ENCODE data around the gene COL18A1. TPM values are rescaled to one million over a fixed set of nuclear protein-coding genes. Genes with fewer than 3 reads are reported as not detected.

COL18A1 gene
- 100 to 1,000 TPM in 1 of 4 donors, 10 to 100 TPM in 3; 63.5 to 134 (median 84.6) TPM for total RNA-seq
- polyA plus RNA-seq = 52.3 TPM
- long read RNA-seq, donor 1, full-length matches to known transcripts = 77 of 400 reads
- long read RNA-seq, donor 1, partial matches to known transcripts = 267 of 400 reads
- long read RNA-seq, donor 1, other reads (novel, unspliced or antisense) = 56 of 400 reads
- long read RNA-seq, donor 2, full-length matches to known transcripts = 40 of 187 reads
- long read RNA-seq, donor 2, partial matches to known transcripts = 102 of 187 reads
- long read RNA-seq, donor 2, other reads (novel, unspliced or antisense) = 45 of 187 reads
- long read RNA-seq, donor 3, transcript COL18A1-207 (5 exons, 2,515 nt) = major isoform, 9 of 266 reads
- long read RNA-seq, donor 3, partial matches to known transcripts = 240 of 266 reads
- long read RNA-seq, donor 3, other reads (novel, unspliced or antisense) = 17 of 266 reads
- long read RNA-seq, donor 4, full-length matches to known transcripts = 52 of 215 reads
- long read RNA-seq, donor 4, partial matches to known transcripts = 121 of 215 reads
- long read RNA-seq, donor 4, other reads (novel, unspliced or antisense) = 42 of 215 reads

DNA sequence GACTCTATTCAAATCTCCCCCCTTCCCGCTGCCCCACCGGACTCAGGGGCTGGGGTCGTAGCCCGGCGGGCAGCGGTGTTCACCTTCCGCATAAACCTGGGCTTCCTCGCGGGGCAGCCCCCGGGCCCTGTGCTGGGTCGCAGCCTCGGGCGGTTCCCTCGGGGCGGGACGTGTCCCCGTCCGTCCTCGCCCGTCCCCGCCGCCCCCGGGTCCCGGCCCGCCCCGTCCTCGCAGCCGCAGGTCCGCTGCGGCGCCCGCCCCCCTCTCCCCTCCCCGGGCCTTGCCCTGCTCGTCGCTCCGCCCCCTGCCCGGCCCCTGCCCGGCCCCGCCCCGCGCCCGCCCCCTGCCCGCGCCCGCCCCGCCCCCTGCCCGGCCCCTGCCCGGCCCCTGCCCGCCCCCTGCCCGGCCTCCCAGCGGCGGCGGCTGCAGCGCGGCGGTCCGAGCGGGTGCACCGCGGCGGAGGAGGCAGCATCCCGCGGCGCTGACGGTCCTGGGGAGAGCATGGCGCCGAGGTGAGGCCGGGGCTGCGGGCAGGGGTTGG is at the start of gene COL18A1:
Gene COL18A1, plus strand, starts transcription at position 436 of the 541 bp plus-strand sequence. Its CDS starts 66 bp downstream, at position 502.
- ATAC-seq (peak; percentile 56 to 60), DNase-seq (peak; percentile 85 to 92 (median 90))
- Histone ChIP-seq H3K4me1 (ENCODE audit: control insufficient read depth, insufficient read depth, low read length) (peaks cover 3% of the 10 kb centered on the region), H3K9me3 (ENCODE audit: control insufficient read depth, low read length) (no peaks in the 10 kb centered on the region), H3K27ac (ENCODE audit: low read length) (peak within 1 kb of the TSS; percentile 45), H3K4me3 (ENCODE audit: low read length) (peak within 1 kb of the TSS; percentile 80), H3K27me3 (ENCODE audit: control insufficient read depth, insufficient read depth) (no peaks in the 10 kb centered on the region)
- WGBS = under 1% methylated on average over 55 of the region's 69 CpGs
- intact Hi-C loops (cut with DNase I) = no loop called here

DNA sequence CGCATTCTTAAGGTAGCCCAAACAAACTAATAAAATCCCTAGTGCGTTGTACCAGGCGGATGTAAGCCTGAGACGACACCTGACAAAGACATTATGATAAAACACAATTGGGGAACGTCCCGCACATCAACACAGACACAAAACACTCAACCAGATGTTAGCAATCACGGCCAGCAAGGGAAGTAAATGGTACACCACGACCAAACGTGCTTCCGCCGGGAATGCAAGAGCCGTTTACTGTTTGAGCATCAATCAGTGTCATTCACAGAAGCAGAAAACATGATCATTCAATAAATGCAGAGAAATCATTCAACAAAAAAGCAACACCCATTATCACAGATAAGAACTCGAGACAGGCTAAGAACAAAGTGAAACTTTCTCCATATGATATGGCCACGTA is 49.4 kb upstream of the COL18A1 start:
- no peaks in the 10 kb centered on the region for H3K27me3 ChIP-seq (ENCODE audit: control insufficient read depth, insufficient read depth)
- 58% methylated on average over 14 of the region's 14 CpGs for WGBS
- DNase-seq = peak in 1 of 3 donors; percentile 10
- intact Hi-C loops (cut with DNase I) = no loop called here
- no peak overlapping the region for H3K4me3 ChIP-seq (ENCODE audit: low read length)
- no peaks in the 10 kb centered on the region for H3K9me3 ChIP-seq (ENCODE audit: control insufficient read depth, low read length)
- ATAC-seq = no peak
- H3K27ac ChIP-seq (ENCODE audit: low read length) = no peak overlapping the region
- H3K4me1 ChIP-seq (ENCODE audit: control insufficient read depth, insufficient read depth, low read length) = peaks cover 12% of the 10 kb centered on the region

DNA sequence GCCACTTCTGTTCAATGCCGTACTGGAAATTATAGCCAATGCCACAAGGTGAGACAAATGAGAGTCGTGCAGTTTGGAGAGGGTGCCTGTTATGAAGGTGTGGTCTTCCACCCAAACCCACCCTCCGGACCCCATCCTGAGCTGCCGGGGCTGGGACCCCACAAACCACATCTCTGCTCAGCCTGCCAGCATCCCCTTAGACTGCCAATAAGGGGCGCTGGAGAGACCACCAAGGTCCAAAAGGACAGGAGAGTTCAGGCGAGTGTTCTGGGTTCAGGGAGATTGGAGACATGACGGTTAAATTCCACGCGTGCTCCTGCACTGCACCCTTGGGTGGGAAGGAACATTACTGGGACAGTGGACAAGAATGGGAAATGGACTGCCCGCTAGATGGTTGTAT is 48.7 kb upstream of the COL18A1 start:
- intact Hi-C loops (cut with DNase I) = no loop called here
- no peaks in the 10 kb centered on the region for H3K27me3 ChIP-seq (ENCODE audit: control insufficient read depth, insufficient read depth)
- no peak overlapping the region for H3K4me3 ChIP-seq (ENCODE audit: low read length)
- 82% methylated on average over 10 of the region's 10 CpGs for WGBS
- peak overlapping the region; percentile 85 for H3K27ac ChIP-seq (ENCODE audit: low read length)
- H3K9me3 ChIP-seq (ENCODE audit: control insufficient read depth, low read length) = no peaks in the 10 kb centered on the region
- peaks cover 11% of the 10 kb centered on the region for H3K4me1 ChIP-seq (ENCODE audit: control insufficient read depth, insufficient read depth, low read length)
- ATAC-seq (peak in 1 of 2 donors; percentile 2), DNase-seq (peak in 1 of 3 donors; percentile 45)

DNA sequence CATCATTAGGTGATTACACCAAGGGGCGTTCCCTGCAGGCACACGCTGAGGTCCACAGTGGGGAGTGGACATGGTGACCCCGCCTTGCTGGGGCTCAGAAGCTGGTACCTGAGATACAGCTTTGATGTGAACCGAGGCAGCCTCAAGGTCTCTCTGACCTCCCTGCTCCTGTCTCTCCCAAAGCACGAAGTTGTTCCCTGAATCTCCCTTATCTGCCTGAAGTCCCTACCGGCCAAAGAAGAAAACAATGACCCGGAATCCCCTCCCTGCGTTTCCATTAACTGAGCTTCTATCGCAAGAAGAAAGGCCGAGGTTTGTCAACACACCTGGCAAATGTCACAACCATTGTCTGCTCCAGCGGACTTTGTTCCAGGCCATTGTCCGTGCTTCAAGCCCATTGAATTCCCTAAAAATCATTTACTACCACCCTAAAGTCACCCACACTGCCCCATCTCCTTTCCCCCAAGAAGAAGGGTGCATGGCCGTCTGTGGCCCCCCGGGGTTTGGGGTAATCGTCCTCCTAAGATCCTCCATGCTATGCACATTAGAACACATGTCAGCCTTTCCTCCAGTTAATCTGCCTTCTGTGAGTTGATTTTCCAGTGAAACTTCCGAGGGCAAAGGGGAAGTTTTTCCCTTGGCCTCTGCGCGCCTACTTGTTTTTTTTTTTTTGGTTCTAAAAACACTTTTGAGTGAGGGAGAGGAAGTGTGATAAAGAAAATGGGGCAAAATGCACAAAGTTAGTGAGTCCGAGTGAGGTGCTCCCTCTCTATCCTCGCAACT is 48.1 kb upstream of the COL18A1 start:
- no peaks in the 10 kb centered on the region for H3K9me3 ChIP-seq (ENCODE audit: control insufficient read depth, low read length)
- intact Hi-C loops (cut with DNase I) = no loop called here
- no peaks in the 10 kb centered on the region for H3K27me3 ChIP-seq (ENCODE audit: control insufficient read depth, insufficient read depth)
- H3K4me1 ChIP-seq (ENCODE audit: control insufficient read depth, insufficient read depth, low read length) = peaks cover 10% of the 10 kb centered on the region
- DNase-seq (peak; percentile 34 to 64 (median 51)), ATAC-seq (peak; percentile 6 to 59)
- peak overlapping the region; percentile 85 for H3K27ac ChIP-seq (ENCODE audit: low read length)
- WGBS = 52% methylated on average over 20 of the region's 20 CpGs
- H3K4me3 ChIP-seq (ENCODE audit: low read length) = no peak overlapping the region

DNA sequence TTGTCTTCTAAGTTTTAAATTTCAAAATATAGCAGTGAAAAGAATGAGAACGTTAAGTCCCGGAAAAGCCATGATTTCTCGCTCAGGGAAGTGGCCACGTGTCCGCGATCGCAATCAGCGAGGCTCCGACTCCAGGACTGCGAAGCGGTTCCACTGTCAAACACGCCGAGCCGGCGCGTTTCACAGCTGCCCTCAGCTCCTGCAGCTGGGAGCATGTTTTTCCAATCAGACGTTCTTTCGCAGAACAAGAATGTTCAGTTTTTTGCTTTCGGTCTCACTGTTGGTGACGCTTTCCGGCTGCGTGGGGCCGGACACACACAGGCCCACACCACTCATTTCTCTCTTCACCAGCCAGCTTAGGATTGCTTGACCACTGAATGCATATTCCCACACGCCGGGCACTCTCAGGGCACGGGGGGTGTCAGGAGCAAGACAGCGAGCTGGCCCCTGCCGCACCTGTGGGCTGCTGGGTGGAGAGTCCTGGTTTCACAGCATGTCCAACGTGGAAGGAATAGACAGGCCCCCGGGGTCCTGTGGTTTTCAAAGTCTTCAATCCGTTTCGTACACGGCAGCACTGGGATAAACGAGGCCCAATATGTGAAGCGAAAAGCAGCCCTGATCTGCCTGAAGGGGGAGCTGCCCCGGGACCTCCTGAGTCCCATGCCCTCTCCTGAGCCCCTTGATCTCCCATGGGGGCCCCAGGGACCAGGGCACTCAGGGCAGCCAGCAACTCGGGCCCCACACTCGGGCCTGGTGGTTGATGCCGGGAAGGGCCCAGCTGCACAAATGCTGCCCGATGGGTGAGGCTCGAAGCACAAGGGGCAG is 47.3 kb upstream of the COL18A1 start:
- peak; percentile 73 for ATAC-seq
- no peaks in the 10 kb centered on the region for H3K9me3 ChIP-seq (ENCODE audit: control insufficient read depth, low read length)
- H3K4me1 ChIP-seq (ENCODE audit: control insufficient read depth, insufficient read depth, low read length) = peaks cover 7% of the 10 kb centered on the region
- WGBS = 52% methylated on average over 41 of the region's 41 CpGs
- no peak overlapping the region for H3K4me3 ChIP-seq (ENCODE audit: low read length)
- intact Hi-C loops (cut with DNase I) = no loop called here
- peak; percentile 73 to 88 (median 82) for DNase-seq
- peak overlapping the region; percentile 75 for H3K27ac ChIP-seq (ENCODE audit: low read length)
- H3K27me3 ChIP-seq (ENCODE audit: control insufficient read depth, insufficient read depth) = no peaks in the 10 kb centered on the region

DNA sequence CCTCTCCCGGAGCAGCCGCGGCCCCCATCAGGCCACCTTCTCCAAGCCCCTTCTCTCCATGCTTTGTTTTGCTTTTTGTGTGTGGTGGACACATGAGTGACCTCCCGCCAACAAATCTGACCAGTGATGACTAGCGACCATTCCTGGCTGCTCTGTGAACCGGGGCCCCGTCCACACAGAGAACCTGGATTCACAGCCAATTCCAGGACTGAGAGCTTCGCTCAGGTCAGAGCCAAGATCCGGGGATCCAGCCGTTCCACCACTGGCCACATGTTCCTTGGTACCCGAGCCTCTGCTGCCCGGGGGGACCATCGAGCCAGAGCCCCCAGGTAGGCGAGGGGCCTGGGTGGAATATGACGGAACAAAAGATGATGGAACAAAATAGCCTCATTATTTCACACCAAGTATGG is 46.7 kb upstream of the COL18A1 start:
- Histone ChIP-seq H3K4me1 (ENCODE audit: control insufficient read depth, insufficient read depth, low read length) (peaks cover 7% of the 10 kb centered on the region), H3K27ac (ENCODE audit: low read length) (peak overlapping the region; percentile 75), H3K9me3 (ENCODE audit: control insufficient read depth, low read length) (no peaks in the 10 kb centered on the region), H3K4me3 (ENCODE audit: low read length) (no peak overlapping the region), H3K27me3 (ENCODE audit: control insufficient read depth, insufficient read depth) (no peaks in the 10 kb centered on the region)
- ATAC-seq (no peak), DNase-seq (peak in 2 of 3 donors; percentile 49 to 53)
- intact Hi-C loops (cut with DNase I) = no loop called here
- 91% methylated on average over 15 of the region's 15 CpGs for WGBS

DNA sequence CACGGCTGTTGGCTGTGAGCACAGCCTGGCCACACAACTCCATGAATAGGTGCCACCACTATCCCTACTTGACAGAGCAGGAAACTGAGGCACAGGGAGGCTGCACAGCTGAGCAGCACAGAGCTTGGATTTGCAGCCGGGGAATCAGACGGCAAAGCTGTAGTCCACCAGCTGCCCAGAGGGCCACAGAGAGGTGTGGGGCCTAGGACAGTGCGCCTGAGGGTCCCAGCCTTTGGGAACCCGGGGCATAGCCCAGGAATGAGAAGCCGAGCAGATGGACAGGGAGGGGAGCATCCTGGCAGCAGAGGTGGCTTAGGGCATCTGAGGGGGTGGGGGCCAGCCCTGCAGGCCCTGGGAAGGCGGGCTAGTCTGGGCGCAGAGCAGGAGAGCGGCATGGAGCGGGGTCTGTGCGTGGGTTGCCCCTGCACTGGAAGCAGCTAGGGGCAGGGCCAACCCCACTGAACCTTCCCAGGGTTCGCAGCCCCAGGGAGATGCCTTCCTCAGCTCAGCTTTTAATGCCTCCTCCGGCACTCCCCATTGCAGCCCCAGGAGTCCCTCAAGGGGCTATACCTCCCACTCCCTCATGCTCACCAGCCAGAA is 46.2 kb upstream of the COL18A1 start:
- no peak overlapping the region for H3K4me3 ChIP-seq (ENCODE audit: low read length)
- H3K9me3 ChIP-seq (ENCODE audit: control insufficient read depth, low read length) = no peaks in the 10 kb centered on the region

DNA sequence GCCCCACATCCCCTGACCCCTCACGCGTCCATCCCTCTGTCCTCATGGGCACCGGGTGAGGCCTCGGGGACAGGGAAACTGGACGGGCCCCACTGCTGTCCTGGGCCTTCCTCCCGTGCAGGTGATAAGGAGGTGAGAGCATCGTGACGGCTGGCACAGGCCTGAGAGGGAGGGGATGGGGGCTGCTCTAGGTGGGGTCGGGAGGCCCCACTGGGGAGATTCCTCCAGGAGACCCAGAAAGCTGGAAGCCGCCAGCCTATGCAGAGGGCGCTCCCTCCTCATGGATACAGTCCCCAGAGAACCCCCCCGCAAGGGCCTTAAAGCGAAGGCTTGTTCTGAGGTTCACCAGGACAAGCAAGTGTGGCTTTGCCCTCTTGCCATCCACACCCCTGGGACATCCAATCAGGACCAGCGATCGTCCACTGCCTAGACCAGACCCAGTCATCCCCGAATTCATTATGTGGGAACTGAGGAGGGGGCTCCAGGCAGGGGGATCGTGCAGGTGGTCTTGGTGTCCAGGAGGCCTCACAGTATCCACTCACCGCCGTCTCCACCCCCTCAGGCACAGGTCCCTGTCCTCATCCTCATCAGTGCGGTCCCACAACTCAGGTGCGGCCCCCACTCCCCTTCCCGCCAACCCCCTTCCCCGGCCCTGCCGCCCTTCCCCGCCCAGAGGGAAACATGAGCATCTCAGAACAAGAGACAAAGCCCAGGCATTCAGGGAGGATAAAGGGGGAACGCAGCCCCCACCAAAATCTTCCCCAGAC is 45.3 kb upstream of the COL18A1 start:
- H3K9me3 ChIP-seq (ENCODE audit: control insufficient read depth, low read length) = no peaks in the 10 kb centered on the region
- 71% methylated on average over 26 of the region's 26 CpGs for WGBS

More for the DNA sequence above, 46.2 kb upstream of the COL18A1 start:
- intact Hi-C loops (cut with DNase I) = no loop called here
- Histone ChIP-seq H3K27me3 (ENCODE audit: control insufficient read depth, insufficient read depth) (no peaks in the 10 kb centered on the region), H3K27ac (ENCODE audit: low read length) (no peak overlapping the region), H3K4me1 (ENCODE audit: control insufficient read depth, insufficient read depth, low read length) (peaks cover 10% of the 10 kb centered on the region)
- 91% methylated on average over 13 of the region's 13 CpGs for whole genome bisulfite sequencing
- ATAC-seq (no peak), DNase-seq (peak; percentile 11 to 56 (median 42))

More for the DNA sequence above, 45.3 kb upstream of the COL18A1 start:
- intact Hi-C loops (cut with DNase I) = loop anchor here in 2 of 4 donors (5.0 kb wide), 2 partner anchors 52 to 57 kb away; no protein-coding TSS in a partner anchor
- H3K27me3 ChIP-seq (ENCODE audit: control insufficient read depth, insufficient read depth) = no peaks in the 10 kb centered on the region
- no peak overlapping the region for H3K4me3 ChIP-seq (ENCODE audit: low read length)
- peaks cover 15% of the 10 kb centered on the region for H3K4me1 ChIP-seq (ENCODE audit: control insufficient read depth, insufficient read depth, low read length)
- ATAC-seq (no peak), DNase-seq (peak; percentile 11 to 50 (median 49))
- H3K27ac ChIP-seq (ENCODE audit: low read length) = no peak overlapping the region

All from right cardiac atrium (tissue), 5 donors.